ENCODE results near the gene ALK.

Gene ALK

DNA sequence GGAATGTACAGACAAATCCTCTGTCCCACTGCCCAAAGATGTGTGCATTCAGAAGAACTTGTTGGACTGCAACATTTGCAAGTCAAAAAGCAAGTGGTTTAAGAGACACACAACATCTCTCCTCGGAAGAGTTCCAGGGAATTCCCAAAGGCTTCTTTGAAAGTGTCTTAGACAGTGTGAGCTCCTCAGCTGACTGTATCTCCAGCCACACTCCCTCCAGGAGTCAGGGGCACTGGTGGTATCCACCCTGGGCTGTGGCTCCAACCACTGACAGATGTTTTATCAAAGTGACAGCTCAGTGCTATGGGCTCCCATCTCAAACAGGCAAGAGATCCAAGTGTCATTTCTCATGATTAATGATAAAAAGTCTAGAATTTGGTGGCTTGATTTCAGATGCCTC lies 48.5 kb downstream of the ALK start:
- TF ChIP-seq, protein P1, sequence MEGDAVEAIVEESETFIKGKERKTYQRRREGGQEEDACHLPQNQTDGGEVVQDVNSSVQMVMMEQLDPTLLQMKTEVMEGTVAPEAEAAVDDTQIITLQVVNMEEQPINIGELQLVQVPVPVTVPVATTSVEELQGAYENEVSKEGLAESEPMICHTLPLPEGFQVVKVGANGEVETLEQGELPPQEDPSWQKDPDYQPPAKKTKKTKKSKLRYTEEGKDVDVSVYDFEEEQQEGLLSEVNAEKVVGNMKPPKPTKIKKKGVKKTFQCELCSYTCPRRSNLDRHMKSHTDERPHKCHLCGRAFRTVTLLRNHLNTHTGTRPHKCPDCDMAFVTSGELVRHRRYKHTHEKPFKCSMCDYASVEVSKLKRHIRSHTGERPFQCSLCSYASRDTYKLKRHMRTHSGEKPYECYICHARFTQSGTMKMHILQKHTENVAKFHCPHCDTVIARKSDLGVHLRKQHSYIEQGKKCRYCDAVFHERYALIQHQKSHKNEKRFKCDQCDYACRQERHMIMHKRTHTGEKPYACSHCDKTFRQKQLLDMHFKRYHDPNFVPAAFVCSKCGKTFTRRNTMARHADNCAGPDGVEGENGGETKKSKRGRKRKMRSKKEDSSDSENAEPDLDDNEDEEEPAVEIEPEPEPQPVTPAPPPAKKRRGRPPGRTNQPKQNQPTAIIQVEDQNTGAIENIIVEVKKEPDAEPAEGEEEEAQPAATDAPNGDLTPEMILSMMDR (IDR thresholded peaks at IDR 0.05; ENCODE audit: borderline replicate concordance, insufficient read depth, low read depth, low read length) = no peak
- no peak overlapping the region for H3K4me3 ChIP-seq (ENCODE audit: low read depth, low read length)

DNA sequence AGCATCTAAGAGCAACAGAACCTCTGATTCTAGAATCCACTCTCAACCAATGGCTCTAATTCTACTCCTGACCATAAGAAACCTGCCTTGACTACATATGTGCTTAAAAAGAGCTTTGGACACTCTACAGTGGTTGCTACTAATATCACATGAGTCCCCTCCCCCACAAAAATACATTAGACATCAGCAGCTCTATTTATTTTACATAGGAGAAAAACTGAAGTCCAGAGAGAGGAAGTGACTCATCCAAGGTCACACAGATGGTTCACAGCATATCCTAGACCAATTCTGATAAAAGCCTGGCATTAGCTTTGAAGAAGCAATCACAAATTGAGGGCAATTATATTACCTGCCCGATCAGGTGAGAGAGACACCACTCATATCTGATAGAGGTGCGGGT lies 49.8 kb downstream of the ALK start:
- no peak overlapping the region for H3K4me3 ChIP-seq (ENCODE audit: low read depth, low read length)
- TF ChIP-seq, protein P1 (IDR thresholded peaks at IDR 0.05; ENCODE audit: borderline replicate concordance, insufficient read depth, low read depth, low read length) = no peak

DNA sequence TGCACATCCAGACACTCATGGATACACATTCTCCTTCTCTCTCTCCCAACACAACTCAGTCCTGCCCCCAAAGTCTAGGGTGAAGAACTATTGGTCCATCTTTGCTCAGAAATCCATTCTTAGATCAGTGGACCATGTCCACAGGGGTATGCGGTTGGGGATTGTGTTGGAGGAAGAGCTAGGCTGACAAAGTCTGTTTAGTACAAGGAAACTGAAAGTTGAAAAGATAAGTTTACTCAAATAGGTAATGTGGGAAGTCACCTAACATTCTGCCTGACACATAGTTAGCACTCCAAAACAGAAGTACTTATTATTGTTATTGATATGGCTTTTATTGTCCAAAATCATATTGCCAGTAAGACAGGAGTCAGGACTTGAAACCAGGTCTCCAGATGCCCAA lies 55.9 kb downstream of the ALK start:
- TF ChIP-seq, protein P1 (IDR thresholded peaks at IDR 0.05; ENCODE audit: borderline replicate concordance, insufficient read depth, low read depth, low read length) = no peak
- no peak overlapping the region for H3K4me3 ChIP-seq (ENCODE audit: low read depth, low read length)

DNA sequence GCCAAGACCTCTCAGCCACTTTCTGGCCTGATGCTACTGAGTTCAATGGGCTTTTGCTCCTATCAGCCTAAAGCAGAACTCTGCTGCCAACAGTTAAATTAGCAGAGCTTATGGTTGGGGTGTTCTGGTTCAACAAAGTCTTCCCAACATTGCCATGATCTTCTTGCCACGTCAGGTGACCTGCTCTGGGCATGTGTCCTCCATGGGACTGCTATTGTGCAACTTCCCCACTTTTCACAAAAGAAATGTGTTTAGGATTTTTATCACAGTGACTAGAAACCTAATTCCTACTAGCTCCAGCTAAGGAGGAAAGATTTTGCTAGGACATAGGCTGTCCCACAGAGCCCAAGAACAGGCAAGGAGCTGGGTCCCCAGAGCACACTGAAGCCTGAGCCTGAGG lies 56.4 kb downstream of the ALK start:
- no peak overlapping the region for H3K4me3 ChIP-seq (ENCODE audit: low read depth, low read length)

DNA sequence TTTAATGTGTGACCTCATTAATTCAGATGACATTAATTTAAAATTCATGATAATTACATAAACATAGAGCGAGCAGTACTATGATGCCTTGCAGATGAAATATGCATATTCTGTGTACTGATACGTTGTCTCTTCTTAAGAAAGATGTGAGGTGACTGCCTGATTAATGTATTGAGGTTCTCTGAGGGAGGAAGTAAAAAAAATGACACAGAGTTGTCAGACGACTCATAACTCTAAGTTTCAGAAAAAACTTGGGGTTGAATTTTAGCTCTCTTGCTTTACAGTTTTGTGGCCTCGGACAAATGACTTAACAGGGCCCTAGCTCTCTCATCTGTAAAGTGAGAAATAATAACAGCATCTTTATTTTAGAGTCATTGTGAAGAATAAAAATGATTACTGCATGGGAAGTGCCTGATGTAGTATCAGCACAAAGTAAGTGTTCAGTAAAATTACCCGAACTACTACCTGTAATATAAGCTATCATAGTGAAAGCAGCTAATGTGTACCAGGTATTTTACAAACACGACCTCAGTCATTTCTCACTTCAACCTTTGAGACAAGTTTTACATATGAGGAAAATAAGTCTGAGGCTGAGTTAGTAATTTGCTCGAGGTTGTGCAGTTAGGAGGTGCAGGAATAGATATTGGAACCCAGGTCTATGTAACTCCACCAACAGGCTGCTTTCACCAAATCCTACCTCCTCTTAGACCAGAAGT lies 65.3 kb downstream of the ALK start:
- TF ChIP-seq, protein P1 (IDR thresholded peaks at IDR 0.05; ENCODE audit: borderline replicate concordance, insufficient read depth, low read depth, low read length) = no peak
- no peak overlapping the region for H3K4me3 ChIP-seq (ENCODE audit: low read depth, low read length)

More for the DNA sequence above, 56.4 kb downstream of the ALK start:
- TF ChIP-seq, protein P1 (IDR thresholded peaks at IDR 0.05; ENCODE audit: borderline replicate concordance, insufficient read depth, low read depth, low read length) = no peak

DNA sequence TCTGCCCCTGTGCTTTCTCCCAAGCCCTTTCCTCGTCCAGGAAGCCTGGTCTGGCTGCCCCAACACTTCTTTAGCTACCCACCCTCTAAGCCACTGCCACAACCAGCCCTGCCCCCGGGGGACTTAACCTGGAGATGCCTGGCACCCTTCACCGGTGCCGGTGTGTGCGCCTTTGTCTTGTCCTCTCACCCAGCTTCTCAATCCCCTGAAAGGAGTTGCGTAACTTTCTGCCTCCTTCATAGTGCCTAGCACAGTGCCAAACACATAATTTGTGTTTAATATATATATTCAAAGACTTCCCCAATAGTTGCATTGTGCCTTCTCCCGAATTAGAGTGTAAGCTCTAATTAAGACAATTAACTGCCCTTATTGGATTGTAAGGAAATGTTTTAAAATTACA lies 70.6 kb downstream of the ALK start:
- H3K4me3 ChIP-seq (ENCODE audit: low read depth, low read length) = no peak overlapping the region
- TF ChIP-seq, protein P1 (IDR thresholded peaks at IDR 0.05; ENCODE audit: borderline replicate concordance, insufficient read depth, low read depth, low read length) = no peak

DNA sequence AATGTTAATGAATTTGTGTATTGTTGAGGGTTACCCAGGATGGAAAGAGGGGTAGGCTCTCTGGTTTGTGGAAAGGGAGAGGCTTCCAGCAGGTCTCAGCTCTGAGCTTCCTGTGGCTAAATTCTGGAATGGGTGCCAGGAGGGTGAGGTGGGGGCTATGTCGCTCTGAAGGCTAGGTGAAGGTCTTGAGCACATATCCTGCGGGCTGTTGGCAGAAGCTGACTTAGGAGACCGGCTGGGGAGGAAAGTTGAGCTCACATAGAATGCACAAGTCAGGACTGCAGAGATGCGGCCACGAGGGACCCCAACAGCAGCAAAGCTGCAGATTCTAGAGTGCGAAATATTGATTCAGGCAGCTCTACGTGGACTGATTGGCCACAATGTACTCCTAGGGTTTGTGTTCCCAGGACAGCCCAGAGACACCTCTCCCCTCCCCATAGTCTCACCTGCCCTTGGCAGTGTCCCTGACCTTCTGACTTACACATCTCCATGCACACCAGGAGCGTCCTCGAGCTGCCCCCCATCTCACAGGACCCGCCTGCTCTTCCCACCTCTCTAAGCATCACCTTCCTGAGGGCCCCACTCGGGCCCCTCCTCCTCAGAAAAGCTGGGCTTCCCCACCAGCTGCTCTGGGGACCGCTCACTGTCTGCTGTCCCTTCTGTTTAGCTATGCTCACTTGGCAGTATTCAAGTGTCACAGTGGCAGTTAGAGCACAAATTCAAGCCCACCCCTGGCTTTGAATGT lies 72.6 kb downstream of the ALK start:
- H3K4me3 ChIP-seq (ENCODE audit: low read depth, low read length) = no peak overlapping the region
- TF ChIP-seq, protein P1 (IDR thresholded peaks at IDR 0.05; ENCODE audit: borderline replicate concordance, insufficient read depth, low read depth, low read length) = no peak
